Retinal pigment epithelial cell (primary cell): ENCODE measurements around the gene PLCG2.

Source experiments
- DNase-seq: peaks from one replicate; pipeline ENCODE4 v3.0.0-alpha.2; 2010; ENCODE audit warnings: low read depth
- H3K4me3 ChIP-seq: 2 replicates; pipeline ENCODE4 v1.5.1; 2011; ENCODE audit warnings: mild to moderate bottlenecking, low read length, control low read depth, moderate library complexity
- CTCF ChIP-seq: conservative IDR thresholded peaks from 2 replicates; pipeline ENCODE4 v1.5.1; 2011; ENCODE audit warnings: low read depth, low read length, control low read depth, inconsistent platforms

PLCG2 gene

GRCh38 chr16:81832801-81833547, 53.9 kb downstream of the PLCG2 start:
- TF ChIP-seq CTCF = no peak
- no peak overlapping the region for H3K4me3 ChIP-seq
- DNase-seq = no peak

DNA sequence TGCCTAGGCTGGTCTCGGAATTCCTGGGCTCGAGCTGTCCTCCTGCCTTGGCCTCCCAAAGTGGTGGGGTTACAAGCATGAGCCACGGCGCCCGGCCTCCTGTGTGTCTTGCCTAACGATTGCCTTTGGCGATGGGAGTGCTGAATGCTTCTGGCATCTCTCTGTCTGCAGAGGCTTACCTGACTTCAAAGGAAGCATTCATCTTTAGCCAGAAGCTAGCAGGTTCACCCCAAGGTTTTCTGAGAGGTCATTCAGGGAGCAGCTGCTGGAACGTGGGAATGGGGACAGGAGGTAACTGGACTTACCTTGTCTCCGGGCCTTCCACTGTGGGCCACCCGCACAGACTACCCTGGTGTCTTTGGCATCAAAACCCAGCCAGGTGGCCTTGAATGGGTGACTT, 54.7 kb downstream of the PLCG2 start:
- H3K4me3 ChIP-seq = no peak overlapping the region

DNA sequence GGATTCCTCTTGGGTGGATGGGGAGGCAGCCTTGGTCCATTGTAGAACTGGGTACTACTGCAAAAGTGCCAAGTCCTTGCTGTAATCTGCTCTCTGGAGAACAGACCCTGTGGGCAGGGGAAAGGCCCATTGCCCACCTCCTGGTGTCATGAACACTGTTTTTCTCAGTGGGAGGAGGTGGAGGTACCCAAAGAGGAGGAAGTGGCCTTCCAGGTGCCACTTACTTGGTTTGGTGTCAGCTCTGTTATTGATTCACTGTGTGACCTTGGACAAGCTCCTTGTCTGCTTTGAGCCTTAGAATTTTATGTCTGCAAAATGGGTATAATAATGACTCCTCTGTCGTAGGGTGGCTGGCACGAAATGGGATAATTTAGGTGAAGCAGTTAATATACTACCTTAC, 55.8 kb downstream of the PLCG2 start:
- no peak overlapping the region for H3K4me3 ChIP-seq
- no peak for TF ChIP-seq CTCF
- no peak for DNase-seq

More for the DNA sequence above, 54.7 kb downstream of the PLCG2 start:
- no peak for TF ChIP-seq CTCF
- no peak for DNase-seq

- TF ChIP-seq CTCF = no peak
- H3K4me3 ChIP-seq = no peak overlapping the region
- no peak for DNase-seq
Measured at GRCh38 chr16:81836279-81837054, 57.4 kb downstream of the PLCG2 start.

DNA sequence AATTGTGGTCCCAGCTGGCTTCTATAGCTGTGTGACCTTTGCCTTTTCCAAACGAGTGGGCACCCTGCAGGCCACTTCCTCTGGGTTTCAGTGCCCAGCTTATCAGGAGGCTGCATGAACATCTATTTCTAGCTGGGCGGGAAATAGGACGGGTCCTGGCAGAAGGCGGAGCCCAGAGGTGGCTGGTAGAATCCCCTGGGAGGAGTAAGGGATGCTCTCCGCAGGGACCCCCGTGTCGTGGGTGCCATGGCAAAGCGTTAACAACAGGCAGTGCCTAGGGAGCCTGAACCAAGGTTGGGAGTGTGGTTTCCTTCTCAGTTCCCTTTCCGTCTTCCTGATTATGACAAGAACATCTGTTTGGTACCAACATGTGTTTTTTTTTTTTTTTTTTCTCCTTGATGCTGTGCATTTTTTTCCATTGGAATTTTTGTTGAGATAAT, 58.2 kb downstream of the PLCG2 start:
- no peak for DNase-seq
- TF ChIP-seq CTCF = no peak
- H3K4me3 ChIP-seq = no peak overlapping the region

DNA sequence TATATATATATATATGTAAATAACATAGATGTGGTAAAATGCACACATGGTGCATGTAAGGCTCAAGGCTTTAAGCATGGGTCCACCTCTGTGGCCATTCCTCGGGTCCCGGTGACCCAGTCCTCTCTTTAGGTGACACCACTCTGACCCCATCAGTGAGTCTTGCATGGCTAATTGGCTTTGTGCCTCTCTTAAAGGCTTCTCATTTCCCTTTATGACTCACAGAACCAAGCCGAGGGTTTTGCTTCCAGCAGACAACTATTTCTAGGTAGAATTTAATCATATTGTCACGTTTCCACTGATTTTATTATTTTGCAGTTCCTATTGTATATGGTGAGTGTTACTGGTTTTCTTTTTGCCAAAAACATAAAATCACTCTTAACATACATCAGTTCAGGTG, 59.7 kb downstream of the PLCG2 start:
- DNase-seq = peak; percentile 15
- no peak overlapping the region for H3K4me3 ChIP-seq
- no peak for TF ChIP-seq CTCF
